Prostate gland (tissue), 2 donors: ENCODE results near the gene GPRIN2. TPM values are rescaled to one million over a fixed set of nuclear protein-coding genes. Genes with fewer than 3 reads are reported as not detected.
"Not testable (repeated sequence)": the region's sequence is repeated elsewhere in the genome, so short reads cannot be mapped to it uniquely, and the experiment has no call there.

Experiments
- DNase-seq: peaks from one replicate; pipeline ENCODE4 v3.0.0-alpha.2; 2019; ENCODE audit warnings: low spot score
- H3K27ac ChIP-seq, 2 donors: fragments of 200-600 bp; sonication (generic); 2 replicates each; pipeline ENCODE4 v1.5.1; 2017 to 2019
- H3K27me3 ChIP-seq: fragments of 200-600 bp; sonication (generic); replicated peaks from 2 replicates; pipeline ENCODE4 v1.5.1; 2019; ENCODE audit not compliant: insufficient read depth
- H3K36me3 ChIP-seq, 2 donors: fragments of 200-600 bp; sonication (generic); 1 replicate in 1 of 2; 2 replicates in 1 of 2; pipeline versions ENCODE4 v1.5.1 to v1.8.1; 2017 to 2019
- H3K4me1 ChIP-seq: fragments of 200-600 bp; sonication (generic); replicated peaks from 2 replicates; pipeline ENCODE4 v1.5.1; 2019
- H3K4me3 ChIP-seq, 2 donors: fragments of 200-600 bp; sonication (generic); 2 replicates each; pipeline ENCODE4 v1.5.1; 2017 to 2019
- H3K9me3 ChIP-seq: fragments of 200-600 bp; sonication (generic); 2 replicates; pipeline ENCODE4 v1.5.1; 2017
- POLR2A ChIP-seq: fragments of 450-650 bp; IDR thresholded peaks from one replicate; pipeline ENCODE4 v1.6.1; 2016; ENCODE audit warnings: antibody characterized with exemption, mild to moderate bottlenecking
- POLR2AphosphoS5 ChIP-seq: sonication (generic); formaldehyde crosslinking; IDR thresholded peaks from one replicate; pipeline ENCODE4 v1.6.1; 2017; ENCODE audit warnings: antibody characterized with exemption
- WGBS: methylation state at CpG from one replicate; pipeline ENCODE4 v1.1.5; 2018; 5-methylcytosine and 5-hydroxymethylcytosine counted together
- intact Hi-C: fragments of 100-400 bp; cut with DNase I; formaldehyde crosslinking; loops from one replicate; pipeline ENCODE4 v1.14.2; 2022
- total RNA-seq, 2 donors: library from RNA; depleted of rRNA; stranded (reverse); fragments of >200 nt; gene quantifications; one replicate each; pipeline ENCODE4 v1.1.0, GENCODE V29; 2016
- TF ChIP-seq, protein P1 (sequence below), 4 experiments: fragments of 200-600 bp in 2 of 4; fragments of 450-650 bp in 2 of 4; sonication (generic) in 2 of 4; IDR thresholded peaks; 1 replicate in 3 of 4; 2 replicates in 1 of 4; pipeline ENCODE4 v1.5.1; 2016 to 2019; ENCODE audit warnings: antibody characterized with exemption in 4 of 4, mild to moderate bottlenecking in 2 of 4, moderate library complexity in 2 of 4

Gene GPRIN2
- total RNA-seq, 2 donors from 2014 or later = 4.3 to 16.9 TPM

DNA sequence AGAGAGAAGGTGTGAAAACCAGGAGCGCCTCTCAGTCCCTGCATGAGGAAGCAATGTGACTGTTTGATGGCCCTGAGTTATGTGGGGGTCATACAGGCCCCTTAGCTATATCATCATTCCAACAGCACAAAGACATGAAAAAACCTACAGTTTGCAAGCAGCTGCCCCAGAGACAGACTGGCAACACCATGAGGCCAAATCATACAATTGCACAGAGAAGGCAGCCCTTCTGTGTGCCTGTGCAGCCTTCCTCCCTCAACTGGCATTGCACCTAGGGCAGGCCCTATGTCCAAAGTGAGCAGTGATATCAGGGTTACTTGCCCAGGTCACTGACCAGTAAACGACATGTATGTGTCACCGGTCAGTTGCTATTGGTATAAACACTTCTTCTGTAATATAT is 41.6 kb downstream of the GPRIN2 start:
- no peaks in the 10 kb centered on the region for H3K9me3 ChIP-seq
- no peak overlapping the region for H3K27ac ChIP-seq
- H3K4me3 ChIP-seq = no peak overlapping the region
- TF ChIP-seq POLR2A (no peak), POLR2AphosphoS5 (no peak)
- TF ChIP-seq, protein P1, sequence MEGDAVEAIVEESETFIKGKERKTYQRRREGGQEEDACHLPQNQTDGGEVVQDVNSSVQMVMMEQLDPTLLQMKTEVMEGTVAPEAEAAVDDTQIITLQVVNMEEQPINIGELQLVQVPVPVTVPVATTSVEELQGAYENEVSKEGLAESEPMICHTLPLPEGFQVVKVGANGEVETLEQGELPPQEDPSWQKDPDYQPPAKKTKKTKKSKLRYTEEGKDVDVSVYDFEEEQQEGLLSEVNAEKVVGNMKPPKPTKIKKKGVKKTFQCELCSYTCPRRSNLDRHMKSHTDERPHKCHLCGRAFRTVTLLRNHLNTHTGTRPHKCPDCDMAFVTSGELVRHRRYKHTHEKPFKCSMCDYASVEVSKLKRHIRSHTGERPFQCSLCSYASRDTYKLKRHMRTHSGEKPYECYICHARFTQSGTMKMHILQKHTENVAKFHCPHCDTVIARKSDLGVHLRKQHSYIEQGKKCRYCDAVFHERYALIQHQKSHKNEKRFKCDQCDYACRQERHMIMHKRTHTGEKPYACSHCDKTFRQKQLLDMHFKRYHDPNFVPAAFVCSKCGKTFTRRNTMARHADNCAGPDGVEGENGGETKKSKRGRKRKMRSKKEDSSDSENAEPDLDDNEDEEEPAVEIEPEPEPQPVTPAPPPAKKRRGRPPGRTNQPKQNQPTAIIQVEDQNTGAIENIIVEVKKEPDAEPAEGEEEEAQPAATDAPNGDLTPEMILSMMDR (IDR thresholded peaks at IDR 0.05) = no peak
- intact Hi-C loops = no loop called here
- no peaks in the 10 kb centered on the region for H3K36me3 ChIP-seq
- H3K4me1 ChIP-seq = no peaks in the 10 kb centered on the region
- no peak for DNase-seq
- 81% methylated on average over 3 of the region's 3 CpGs for WGBS
- H3K27me3 ChIP-seq = no peaks in the 10 kb centered on the region

DNA sequence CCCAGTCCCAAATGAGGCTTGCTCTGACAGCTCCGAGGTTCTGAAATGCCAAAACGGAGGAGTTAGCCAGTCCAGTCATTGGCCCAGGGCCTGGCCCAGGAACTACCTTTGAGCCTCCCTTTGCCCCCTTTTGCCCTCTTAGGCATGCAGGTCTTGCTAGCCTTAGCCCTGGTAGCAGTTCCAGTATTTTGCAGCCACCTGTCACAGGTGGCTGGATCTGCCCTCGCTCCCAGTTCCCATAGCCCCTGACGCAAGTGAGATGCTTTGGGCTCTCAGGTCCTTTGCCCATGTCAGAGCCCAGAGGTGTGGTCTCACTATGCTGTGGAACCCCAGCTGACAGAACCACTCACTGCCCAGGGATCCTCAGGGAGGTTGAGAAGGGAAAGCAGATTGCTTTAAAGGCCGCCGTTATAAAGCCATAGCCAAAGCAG is 42.0 kb downstream of the GPRIN2 start:
- Histone ChIP-seq H3K9me3 (no peaks in the 10 kb centered on the region), H3K27ac (no peak overlapping the region), H3K4me1 (no peaks in the 10 kb centered on the region), H3K27me3 (no peaks in the 10 kb centered on the region), H3K36me3 (no peaks in the 10 kb centered on the region), H3K4me3 (no peak overlapping the region)
- no peak for DNase-seq
- WGBS = 77% methylated on average over 6 of the region's 6 CpGs
- TF ChIP-seq, protein P1 (IDR thresholded peaks at IDR 0.05) = no peak
- TF ChIP-seq POLR2A = no peak
- TF ChIP-seq POLR2AphosphoS5 = no peak
- intact Hi-C loops = no loop called here

DNA sequence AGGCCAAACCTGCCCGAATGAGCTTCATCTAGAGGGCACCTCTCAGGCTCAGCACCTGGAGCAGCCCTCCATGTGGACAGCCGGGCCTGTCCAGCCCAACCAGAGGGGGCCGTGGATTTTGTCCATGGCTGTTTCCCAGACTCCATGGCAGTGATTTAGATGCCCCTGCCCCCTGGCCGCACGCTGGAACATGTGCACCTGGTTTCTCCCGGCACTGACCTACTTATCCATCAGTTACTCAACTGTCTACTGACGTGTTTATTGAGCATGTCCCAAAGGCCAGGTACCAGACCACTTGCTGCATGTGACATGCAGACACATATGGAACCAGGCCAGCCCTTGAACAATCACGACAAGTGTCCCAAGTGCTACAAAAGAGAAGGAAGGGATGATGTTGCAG is 43.1 kb downstream of the GPRIN2 start:
- H3K4me3 ChIP-seq, DNase-seq, H3K27ac ChIP-seq, H3K9me3 ChIP-seq, intact Hi-C loops, H3K27me3 ChIP-seq, H3K4me1 ChIP-seq, H3K36me3 ChIP-seq: not testable (repeated sequence)
- no CpG with 5 or more reads among the region's 8 CpGs for WGBS

DNA sequence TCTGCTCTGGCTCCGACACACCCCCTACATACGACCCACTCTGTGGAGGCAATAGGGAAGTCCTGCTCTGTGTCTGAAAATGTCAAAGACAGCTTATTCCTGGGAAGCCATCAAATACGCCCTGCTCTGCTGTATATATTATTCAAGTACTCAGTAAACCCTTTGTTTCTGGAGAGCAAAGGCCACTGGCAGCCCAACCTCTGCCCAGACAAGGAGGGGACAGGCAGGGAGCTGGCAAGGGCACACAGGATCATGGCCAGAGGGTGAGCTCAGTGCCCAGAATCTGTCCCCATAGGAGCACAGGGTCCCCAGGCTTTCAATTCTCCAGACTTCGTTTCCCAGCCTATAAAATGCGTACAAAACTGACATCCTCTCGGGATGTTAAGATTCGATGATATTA is 43.7 kb downstream of the GPRIN2 start:
- H3K4me3 ChIP-seq, H3K36me3 ChIP-seq, H3K27ac ChIP-seq, H3K9me3 ChIP-seq, H3K4me1 ChIP-seq, DNase-seq, intact Hi-C loops, H3K27me3 ChIP-seq: not testable (repeated sequence)
- WGBS = 92% methylated on average over 2 of the region's 7 CpGs

DNA sequence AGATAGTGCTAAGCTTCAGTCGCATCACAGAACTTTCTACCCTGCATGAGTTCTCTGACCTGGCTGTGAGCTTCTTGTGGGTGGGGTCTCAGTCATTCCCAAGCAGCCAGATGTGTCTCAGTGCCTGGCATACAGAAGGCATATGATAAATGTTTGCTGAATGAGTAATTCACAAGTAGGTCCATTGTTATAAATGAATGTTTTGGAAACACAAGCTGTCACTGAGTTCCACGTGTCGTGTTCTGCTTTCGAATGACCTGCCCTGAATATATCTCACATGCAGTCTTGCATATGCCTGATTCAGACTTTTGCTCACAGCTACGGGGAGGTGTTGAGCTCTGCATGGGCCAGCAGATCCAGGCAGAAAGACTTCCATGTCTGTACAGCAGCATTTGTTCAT is 44.5 kb downstream of the GPRIN2 start:
- DNase-seq = not testable (repeated sequence)

More for the DNA sequence above, 44.5 kb downstream of the GPRIN2 start:
- H3K27me3 ChIP-seq, H3K27ac ChIP-seq, H3K9me3 ChIP-seq, intact Hi-C loops, H3K36me3 ChIP-seq, H3K4me1 ChIP-seq, H3K4me3 ChIP-seq: not testable (repeated sequence)
- WGBS = no CpG with 5 or more reads among the region's 5 CpGs

Other genes with a start within 250 kb of the GPRIN2 start
- 10 to 100 TPM; 12.3 to 15.0 TPM for gene ANXA8L1, start 180.9 kb downstream of the GPRIN2 start, total RNA-seq
- gene NPY4R, start 90.7 kb downstream of the GPRIN2 start, total RNA-seq = 1 to 10 TPM; 3.1 to 6.6 TPM
- 1 to 10 TPM; 1.6 to 7.0 TPM for gene SYT15, start 22.5 kb upstream of the GPRIN2 start, total RNA-seq